D341Med (cell line): ENCODE results near the gene COX17.

Experiments
- DNase-seq: peaks from one replicate; pipeline ENCODE4 v3.0.0; 2012; ENCODE audit warnings: low spot score

COX17 gene

DNA sequence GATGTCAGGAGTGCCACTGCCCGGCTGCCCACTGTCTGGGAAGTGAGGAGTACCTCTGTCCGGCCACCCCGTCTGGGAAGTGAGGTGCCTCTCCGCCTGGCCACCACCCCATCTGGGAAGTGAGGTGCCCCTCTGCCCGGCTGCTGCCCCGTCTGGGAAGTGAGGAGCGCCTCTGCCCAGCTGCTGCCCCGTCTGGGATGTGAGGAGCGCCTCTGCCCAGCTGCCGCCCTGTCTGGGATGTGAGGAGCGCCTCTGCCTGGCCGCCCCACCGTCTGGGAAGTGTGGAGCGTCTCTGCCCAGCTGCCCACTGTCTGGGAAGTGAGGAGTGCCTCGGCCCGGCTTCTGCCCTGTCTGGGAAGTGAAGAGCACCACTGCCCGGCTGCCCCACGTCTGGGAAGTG is 3.3 kb downstream of the COX17 start:
- DNase-seq, result no peak

GRCh38 chr3:119672776-119673175 is 4.4 kb downstream of the COX17 start:
- DNase-seq, result no peak

- DNase-seq, result no peak
Measured at GRCh38 chr3:119669906-119670570, 7.2 kb downstream of the COX17 start.

DNA sequence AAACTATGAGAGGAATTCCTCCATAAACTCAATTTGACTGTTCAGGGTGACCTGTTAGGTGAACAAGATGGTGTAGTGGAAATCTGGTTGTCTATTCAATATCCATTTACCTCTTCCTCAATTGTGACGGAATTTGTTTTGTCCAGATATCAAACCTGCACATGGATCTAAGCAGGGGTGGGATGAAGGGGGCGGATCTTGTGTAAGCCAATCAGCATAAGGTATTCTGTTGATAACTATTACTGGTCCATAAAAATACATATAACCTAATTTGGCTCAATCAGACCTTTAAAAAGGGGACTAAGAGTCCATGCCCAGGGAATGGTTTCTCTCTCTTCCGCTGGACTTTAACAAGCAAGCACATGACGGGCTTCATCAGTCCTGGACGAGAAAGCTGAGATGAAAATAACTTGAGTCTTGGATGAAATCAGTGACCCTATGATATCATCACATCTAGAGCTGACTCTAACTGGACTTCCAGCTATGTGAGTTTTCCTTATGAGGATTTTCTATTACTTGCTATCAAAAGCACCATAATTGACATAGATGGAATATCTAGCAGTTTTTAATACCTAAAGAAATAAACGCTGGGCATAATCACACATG is 11.1 kb downstream of the COX17 start:
- DNase-seq, result no peak

GRCh38 chr3:119664850-119665379 is 12.3 kb downstream of the COX17 start:
- DNase-seq, result no peak

GRCh38 chr3:119664370-119664769 is 12.8 kb downstream of the COX17 start:
- no peak for DNase-seq

DNA sequence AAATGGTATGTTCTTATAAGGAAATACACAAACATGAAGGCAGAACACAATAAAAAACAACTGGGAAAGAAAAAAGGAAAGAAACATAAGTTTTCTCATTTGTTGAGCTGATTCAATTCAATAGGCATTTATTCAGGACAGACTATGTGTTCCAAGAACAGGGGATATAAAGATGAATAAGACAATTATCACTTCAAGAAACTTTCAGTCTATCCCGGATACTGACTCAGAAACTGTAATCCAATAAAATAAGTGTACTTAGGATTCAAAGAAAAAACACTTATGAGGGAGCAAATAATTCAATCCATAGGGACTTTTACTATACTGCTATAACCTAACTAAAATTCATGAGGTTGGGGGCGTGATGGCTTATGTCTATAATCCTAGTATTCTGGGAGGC is 13.3 kb downstream of the COX17 start:
- no peak for DNase-seq

GRCh38 chr3:119662604-119663373 is 14.4 kb downstream of the COX17 start:
- no peak for DNase-seq

DNA sequence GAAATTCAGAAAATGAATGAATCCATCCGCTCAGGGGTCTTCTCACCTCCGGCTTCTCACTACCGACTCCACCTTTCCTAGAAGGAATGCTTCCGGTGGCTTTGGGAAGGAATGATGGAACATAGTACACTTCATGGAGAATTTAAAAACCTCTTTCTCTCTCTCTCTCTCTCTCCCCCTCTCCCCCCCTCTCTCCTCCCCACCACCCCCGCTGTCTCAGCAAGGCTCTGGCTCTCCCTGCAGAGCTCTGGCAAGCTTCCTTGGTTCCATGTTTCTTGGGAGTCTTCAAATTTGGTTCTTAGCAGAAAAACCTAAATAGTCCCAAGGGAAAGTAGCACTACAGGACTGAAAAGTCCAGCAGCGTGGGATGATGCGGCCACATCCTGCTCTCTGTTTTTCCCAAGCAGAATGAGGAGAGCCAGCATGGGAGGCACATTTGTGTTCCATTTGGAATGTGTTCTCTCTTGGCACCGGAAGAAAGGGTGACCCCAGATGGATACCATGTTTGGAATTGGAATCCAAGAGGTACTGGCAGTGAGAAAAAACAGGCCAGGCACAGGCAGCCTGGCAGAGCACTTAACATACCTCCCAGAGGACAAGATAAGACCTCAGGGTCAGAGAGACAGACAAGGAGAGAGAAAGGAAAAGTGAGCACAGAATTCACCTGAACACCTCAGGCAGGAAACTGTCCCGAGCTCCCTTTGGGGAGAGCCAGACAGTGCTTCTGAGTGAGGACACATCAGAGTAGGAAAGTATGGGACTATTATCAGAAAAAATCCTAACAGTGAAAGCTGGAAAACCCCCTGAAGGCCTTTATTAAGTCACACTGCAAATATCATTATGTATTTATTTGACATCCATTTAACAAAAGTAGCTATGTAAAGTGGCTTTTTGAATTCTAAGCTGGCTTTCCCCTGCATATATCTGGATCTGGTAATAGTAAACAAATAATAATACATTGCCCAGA is 16.4 kb downstream of the COX17 start, which contains the start of gene POPDC2:
TSS of gene POPDC2 (minus strand) at position 116 of the 967 bp plus-strand sequence. CDS start 166 bp downstream, outside the sequence.
- no peak for DNase-seq

DNA sequence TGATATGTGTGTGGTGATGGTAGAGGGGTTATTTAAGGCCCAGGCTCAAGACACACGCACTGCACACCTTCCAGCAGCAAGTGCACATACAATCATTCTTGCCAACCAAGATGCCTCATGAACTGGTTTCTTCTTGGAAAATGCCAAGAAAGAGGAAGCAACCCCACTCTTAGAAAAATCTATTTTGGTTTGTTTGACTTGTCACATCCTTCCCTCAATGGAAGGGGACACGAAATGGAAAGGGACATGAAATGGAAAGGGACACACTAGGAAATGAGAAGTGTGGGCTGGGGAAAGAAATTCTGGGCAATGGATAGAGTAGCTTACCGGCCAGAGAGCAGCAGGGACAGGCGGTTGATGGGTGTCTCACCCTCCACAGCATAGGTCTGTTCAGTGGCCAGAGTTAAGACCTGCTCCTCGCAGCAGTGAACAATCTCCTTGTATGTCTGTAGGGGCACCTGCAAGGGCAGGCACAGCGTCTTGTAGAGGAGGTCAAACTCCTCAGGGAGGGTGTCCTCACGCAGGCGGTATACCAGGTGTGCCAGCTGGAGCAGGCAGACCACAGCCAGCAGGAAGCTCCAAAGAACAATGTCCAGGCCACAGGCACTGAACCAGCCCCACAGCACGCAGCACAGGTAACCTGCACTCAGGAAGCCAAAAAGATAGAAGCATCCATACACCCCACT is 17.5 kb downstream of the COX17 start:
- DNase-seq, result no peak

GRCh38 chr3:119658994-119659393 is 18.2 kb downstream of the COX17 start:
- no peak for DNase-seq

- no peak for DNase-seq
Measured at GRCh38 chr3:119657887-119658702, 19.1 kb downstream of the COX17 start.

- DNase-seq, result no peak
Measured at GRCh38 chr3:119653876-119654275, 23.3 kb downstream of the COX17 start.

- DNase-seq, result no peak
Measured at GRCh38 chr3:119652306-119653033, 24.7 kb downstream of the COX17 start.

- no peak for DNase-seq
Measured at GRCh38 chr3:119649761-119650160, 27.4 kb downstream of the COX17 start.

DNA sequence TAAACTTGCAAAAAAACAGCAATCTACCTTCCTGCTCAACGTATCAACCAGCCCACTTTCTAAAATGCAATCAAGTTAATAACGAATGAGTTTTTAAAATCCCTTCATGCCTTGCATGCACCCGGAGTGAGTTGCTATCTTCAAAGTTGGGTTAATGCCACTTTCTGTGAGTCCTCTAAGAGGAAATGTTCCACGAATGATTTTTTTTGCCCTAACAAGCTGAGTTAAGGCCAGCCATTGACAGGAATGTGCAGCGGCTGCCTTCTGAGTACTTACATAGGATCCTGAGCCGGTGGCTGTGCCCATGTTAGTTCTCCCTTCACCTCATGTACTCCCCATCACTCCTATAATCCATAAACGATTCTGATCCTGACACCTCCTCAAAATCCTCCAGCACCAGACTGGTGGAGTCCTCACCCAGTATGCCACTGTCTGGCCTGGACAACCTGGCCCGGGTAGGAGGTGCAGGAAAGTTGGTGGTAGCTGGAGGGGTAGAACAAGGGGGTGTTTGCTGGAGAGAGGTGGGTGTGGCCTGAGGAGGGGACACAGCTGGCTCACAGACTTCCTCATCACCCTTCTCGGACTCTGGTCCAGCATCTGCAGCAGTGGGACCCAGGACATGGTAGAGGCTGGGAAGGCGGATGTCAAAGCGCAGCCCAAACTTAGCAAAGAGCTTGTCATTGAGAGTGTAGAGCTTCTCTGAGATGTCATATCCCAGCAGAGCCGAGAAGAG is 29.2 kb downstream of the COX17 start:
- DNase-seq, result no peak

- no peak for DNase-seq
Measured at GRCh38 chr3:119647171-119647570, 30.0 kb downstream of the COX17 start.

DNA sequence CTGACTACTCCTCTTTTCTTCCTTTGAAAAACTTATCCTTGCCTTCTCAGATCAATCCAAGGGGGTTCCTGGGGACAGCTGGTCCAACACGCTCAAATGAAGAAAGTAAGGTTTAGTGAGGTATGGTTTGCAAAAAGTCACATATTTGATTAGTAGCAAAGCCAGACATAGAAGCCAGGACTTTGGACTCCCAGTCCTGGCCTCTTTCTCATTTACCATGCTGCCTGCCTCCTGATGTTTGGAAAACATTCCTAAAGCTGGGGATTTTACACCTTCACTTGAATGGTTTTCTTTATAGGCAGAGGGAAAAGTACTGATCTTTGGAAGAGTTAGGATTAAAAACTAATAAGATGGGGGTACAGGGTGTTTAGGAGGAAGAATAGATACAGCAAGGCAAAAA is 31.4 kb downstream of the COX17 start:
- no peak for DNase-seq

DNA sequence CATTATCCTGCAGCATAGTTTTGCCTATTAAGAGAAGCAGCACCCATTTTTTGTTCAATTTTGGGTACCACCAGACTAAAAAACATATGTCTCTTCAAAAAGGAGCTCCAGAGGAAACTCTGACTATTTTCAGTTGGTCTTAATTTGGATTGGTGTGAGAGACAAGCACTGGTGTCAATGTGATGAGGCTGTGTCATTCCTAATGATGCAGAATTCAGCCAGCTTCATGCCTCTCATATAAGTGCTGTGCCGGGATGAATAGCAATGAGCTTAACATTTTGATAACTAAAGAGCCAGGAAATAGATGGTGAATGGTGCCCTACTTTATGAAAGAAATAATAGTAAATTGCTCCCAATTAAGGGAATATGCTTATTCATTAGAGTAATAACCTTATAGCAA is 32.7 kb downstream of the COX17 start:
- DNase-seq, result no peak
